ENCODE data around the gene CHML. TPM values are rescaled to one million over a fixed set of nuclear protein-coding genes. Genes with fewer than 3 reads are reported as not detected.

CHML gene
- total RNA-seq, 6 experiments from 2014 or later: 2.3 to 6.0 (median 3.9) TPM

DNA sequence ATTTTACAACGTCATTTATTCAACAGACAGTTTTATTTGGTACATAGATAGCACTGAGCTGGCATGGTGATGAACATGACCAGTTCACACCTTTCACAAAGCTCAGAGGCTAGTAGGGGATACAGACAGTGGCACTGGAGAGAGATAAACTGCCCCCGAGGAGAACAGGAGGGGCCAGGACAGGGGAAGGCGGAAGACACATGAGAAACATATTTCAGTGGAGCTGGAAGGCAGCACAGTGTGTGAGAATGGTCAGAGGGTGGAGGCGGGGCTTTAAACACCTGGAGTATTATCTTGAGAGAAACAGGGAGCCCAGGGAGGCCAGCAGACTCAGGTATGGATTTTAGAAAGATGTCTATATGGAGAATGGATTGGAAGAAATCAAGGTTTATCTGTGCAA, 49.5 kb downstream of the CHML start:
- intact Hi-C loops (cut with DNase I): no loop called here
- Histone ChIP-seq H3K4me3 (no peak overlapping the region), H3K27me3 (no peaks in the 10 kb centered on the region), H3K4me1 (no peaks in the 10 kb centered on the region), H3K27ac (no peak overlapping the region), H3K36me3 (peaks cover 0 to 16% (median 8%) of the 10 kb centered on the region in 4 donors), H3K9me3 (no peaks in the 10 kb centered on the region)
- DNase-seq (no peak), ATAC-seq (no peak)
- TF ChIP-seq POLR2A (IDR thresholded peaks at IDR 0.05): no peak
- WGBS (ENCODE audit: insufficient coverage, low coverage, low lambda C conversion rate, missing lambda C conversion rate): 78% methylated on average over 4 of the region's 4 CpGs

Other genes with a start within 250 kb of the CHML start
- 100 to 1,000 TPM in 5 of 6 experiments, 10 to 100 TPM in 1; 95.0 to 126 (median 114) TPM for gene FH, start 120.6 kb downstream of the CHML start, total RNA-seq
- gene KMO, start 108.0 kb downstream of the CHML start, total RNA-seq: 10 to 100 TPM; 25.4 to 57.3 (median 28.3) TPM
- 10 to 100 TPM; 15.7 to 38.2 (median 28.8) TPM for gene OPN3, start within 50 bp of the CHML start, total RNA-seq
- under 1 TPM in 2 of 6 experiments, not detected in 4; 0.17 to 0.27 TPM for gene WDR64, start 11.9 kb upstream of the CHML start, total RNA-seq
- 1 to 10 TPM in 2 of 6 experiments, under 1 TPM in 3, not detected in 1; 0.29 to 1.7 (median 0.62) TPM for gene EXO1, start 207.8 kb upstream of the CHML start, total RNA-seq

Measured in right lobe of liver (tissue), 6 donors.